ENCODE measurements around the gene TRIM50. TPM values are rescaled to one million over a fixed set of nuclear protein-coding genes. Genes with fewer than 3 reads are reported as not detected.

Gene TRIM50
- total and polyA plus RNA-seq, 2 of the 4 experiments (the other 2 are of a cell fraction) = not detected

Small RNA genes lying within 50 kb of the gene (microRNA-seq; reads per million reads assigned to microRNA genes)
- not detected for gene RNU6-1080P (ENCODE audit: insufficient read depth, insufficient read length)

Small RNA genes lying within 50 kb of the gene (small RNA-seq; reads per million reads assigned to genes)
- 0 reads per million in 5 experiments for gene RNU6-1080P

Other genes starting within 250 kb of the TRIM50 start
- gene SPDYE9, start 242.0 kb downstream of the TRIM50 start, total RNA-seq (2012; rRNA removed) = not detected in 2 replicates
- not detected in 2 replicates for gene SPDYE9, start 242.0 kb downstream of the TRIM50 start, polyA plus RNA-seq (2012; rRNA removed)
- gene NSUN5, start 19.3 kb downstream of the TRIM50 start, total RNA-seq (2012; rRNA removed) = 10.0 and 11.4 TPM in 2 replicates
- gene NSUN5, start 19.3 kb downstream of the TRIM50 start, polyA plus RNA-seq (2012; rRNA removed) = 17.7 and 21.0 TPM in 2 replicates
- not detected in 2 replicates for gene FKBP6, start 79 bp upstream of the TRIM50 start, total RNA-seq (2012; rRNA removed)
- not detected in 2 replicates for gene FKBP6, start 79 bp upstream of the TRIM50 start, polyA plus RNA-seq (2012; rRNA removed)
- 0.72 and 0.83 TPM in 2 replicates for gene FZD9, start 105.7 kb upstream of the TRIM50 start, total RNA-seq (2012; rRNA removed)
- 1.6 and 1.8 TPM in 2 replicates for gene FZD9, start 105.7 kb upstream of the TRIM50 start, polyA plus RNA-seq (2012; rRNA removed)
- gene BAZ1B, start 194.2 kb upstream of the TRIM50 start, total RNA-seq (2012; rRNA removed) = 45.0 and 60.8 TPM in 2 replicates
- gene BAZ1B, start 194.2 kb upstream of the TRIM50 start, polyA plus RNA-seq (2012; rRNA removed) = 16.8 and 20.2 TPM in 2 replicates
- gene BCL7B, start 229.6 kb upstream of the TRIM50 start, total RNA-seq (2012; rRNA removed) = 6.1 and 7.2 TPM in 2 replicates
- 51.3 and 62.6 TPM in 2 replicates for gene BCL7B, start 229.6 kb upstream of the TRIM50 start, polyA plus RNA-seq (2012; rRNA removed)